Dermis microvascular lymphatic vessel endothelial cell (primary cell): Measurements from ENCODE around the gene TAP1. TPM values are rescaled to one million over a fixed set of nuclear protein-coding genes. Genes with fewer than 3 reads are reported as not detected.
"Not testable (repeated sequence)": the region's sequence is repeated elsewhere in the genome, so short reads cannot be mapped to it uniquely, and the experiment has no call there.

Experiments
- DNase-seq, 2 donors: peaks; one replicate each; pipeline versions ENCODE4 v3.0.0 to v3.0.0-alpha.2; 2010; ENCODE audit warnings: low read depth in 2 of 2
- total RNA-seq: library from RNA; depleted of rRNA; stranded (reverse); fragments of >200 nt; gene quantifications from 2 replicates; pipeline ENCODE4 v1.2.1, GENCODE V29; 2014

The TAP1 gene, protein sequence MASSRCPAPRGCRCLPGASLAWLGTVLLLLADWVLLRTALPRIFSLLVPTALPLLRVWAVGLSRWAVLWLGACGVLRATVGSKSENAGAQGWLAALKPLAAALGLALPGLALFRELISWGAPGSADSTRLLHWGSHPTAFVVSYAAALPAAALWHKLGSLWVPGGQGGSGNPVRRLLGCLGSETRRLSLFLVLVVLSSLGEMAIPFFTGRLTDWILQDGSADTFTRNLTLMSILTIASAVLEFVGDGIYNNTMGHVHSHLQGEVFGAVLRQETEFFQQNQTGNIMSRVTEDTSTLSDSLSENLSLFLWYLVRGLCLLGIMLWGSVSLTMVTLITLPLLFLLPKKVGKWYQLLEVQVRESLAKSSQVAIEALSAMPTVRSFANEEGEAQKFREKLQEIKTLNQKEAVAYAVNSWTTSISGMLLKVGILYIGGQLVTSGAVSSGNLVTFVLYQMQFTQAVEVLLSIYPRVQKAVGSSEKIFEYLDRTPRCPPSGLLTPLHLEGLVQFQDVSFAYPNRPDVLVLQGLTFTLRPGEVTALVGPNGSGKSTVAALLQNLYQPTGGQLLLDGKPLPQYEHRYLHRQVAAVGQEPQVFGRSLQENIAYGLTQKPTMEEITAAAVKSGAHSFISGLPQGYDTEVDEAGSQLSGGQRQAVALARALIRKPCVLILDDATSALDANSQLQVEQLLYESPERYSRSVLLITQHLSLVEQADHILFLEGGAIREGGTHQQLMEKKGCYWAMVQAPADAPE
- 30.7 and 40.7 TPM in 2 replicates for total RNA-seq

- DNase-seq: peak; percentile 83 to 94
These were observed at the start of gene TAP1, which contains the start of gene PSMB9 for GRCh38 chr6:32853541-32854375. TSS of gene TAP1 (minus strand) at chr6:32853704. CDS start at chr6:32853636, 68 bp downstream. TSS of gene PSMB9 (plus strand) at chr6:32854192. CDS start at chr6:32854230, 38 bp downstream.

GRCh38 chr6:32895006-32895345, 41.5 kb upstream of the TAP1 start:
- no peak for DNase-seq

GRCh38 chr6:32894085-32895005, 40.8 kb upstream of the TAP1 start:
- peak; percentile 80 to 92 for DNase-seq

- DNase-seq: peak in 1 of 2 donors; percentile 9
These were observed 37.3 kb upstream of the TAP1 start for GRCh38 chr6:32890831-32891230.

DNA sequence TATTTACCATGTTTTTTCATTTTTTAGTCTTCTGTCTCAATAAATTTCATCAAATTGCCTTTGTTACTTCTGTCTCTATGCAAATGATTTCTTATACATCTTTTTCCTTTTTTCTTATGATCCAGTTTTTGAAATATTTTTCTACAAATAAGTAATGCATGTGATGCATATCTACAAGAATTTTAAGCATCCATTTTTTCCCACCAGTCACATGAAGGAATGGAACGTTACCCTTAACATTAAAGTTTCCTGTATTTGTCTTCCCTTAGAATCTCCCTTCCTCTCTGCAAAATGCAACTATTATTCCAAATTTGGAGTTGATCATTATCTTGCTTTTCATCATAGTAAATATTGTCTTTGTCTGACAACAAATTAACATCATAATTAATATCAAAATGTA, 36.0 kb upstream of the TAP1 start:
- DNase-seq: no peak

DNA sequence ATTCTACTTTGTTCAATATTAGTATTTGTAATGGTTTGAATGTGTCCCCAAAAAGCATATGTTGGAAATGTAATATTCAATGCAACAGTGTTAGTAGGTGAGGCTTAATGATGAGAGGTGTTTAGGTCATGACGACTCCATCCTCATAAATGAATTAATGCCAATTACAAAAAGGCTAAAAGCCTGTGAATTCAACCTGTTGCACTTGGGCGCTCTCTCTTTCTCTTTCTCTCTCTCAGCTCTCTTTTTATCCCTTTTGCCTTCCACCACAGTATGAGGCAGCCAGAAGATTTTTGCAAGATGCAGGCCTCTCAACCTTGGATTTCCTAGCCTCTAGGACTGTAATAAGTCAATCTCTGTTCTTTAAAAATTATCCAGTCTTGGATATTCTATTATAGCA, 35.1 kb upstream of the TAP1 start:
- no peak for DNase-seq

DNA sequence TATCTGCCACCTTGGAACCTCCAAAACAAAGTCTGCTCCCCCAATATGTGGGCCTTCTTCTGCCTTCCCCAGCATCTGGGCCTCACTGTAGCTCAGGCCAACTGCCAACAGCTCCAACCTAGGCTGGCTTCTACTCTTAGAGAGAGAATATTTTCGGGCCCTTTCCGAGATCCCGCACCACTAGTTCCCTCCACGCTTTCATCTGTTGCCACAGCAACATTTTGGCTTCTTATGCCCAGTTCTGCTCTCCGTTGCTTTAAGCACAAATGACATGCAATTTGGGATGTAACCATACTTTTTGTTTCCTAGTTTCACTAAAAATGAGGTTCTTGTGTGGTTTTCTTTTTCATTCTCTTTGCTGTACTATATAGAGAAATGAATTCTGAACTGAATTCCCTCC, 34.1 kb upstream of the TAP1 start:
- DNase-seq: no peak

DNA sequence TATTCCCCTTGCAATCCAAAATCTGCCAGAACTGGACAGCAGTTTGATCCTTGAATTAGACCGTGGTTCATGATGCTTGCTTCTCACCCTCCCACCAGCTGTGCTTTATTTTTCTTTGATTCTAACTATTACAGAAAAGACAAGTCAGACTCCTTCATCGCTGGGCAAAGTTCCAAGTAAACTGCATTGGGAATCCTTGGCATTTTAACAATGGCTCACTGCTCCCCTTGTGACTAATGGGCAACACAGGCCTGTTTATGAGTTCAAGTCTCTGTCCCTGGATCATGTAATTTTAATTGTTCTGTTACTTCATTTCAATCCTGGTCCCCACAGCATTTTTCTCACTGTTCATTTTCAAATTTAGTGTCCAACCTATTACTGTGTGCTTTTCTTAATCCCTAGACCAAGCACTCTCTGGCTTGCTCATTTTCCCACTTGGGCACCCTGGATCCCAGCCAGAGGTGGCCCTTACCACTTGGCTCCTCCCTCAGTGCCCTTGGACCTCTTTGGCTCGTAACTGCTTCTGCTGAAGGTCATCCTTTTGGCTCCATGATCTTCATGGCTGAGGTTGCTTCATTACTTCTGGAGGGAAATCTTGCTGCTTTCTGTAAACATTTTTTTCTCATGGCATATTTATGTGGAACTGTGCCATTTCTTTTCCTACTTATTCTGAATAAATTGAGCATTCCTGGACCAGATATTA, 33.3 kb upstream of the TAP1 start:
- DNase-seq: peak in 1 of 2 donors; percentile 27

DNA sequence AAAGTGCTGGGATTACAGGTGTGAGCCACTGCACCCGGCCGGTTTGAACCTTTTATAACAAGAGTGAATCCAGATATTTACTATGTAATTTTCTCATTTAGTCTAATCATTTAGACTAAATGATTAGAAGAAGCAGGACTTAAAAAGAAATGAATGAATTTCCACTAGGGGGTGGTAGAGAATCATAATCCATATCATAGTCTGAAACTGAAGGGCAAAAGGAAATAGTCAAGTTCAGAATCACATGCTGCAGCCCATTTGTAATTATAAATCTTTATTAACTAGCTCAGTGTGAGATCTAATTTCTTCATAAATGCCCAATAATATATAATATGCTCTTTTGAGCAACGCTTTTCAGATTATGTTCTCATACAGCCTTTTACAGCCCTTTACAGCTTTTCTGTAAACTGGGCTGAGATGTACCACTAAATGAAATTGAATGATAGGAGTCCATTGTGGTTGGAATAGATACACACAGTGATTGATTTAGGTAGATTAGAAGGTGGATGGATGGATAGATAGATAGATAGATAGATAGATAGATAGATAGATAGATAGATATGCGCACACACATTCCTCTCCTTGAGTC, 32.3 kb upstream of the TAP1 start:
- DNase-seq: peak; percentile 75 to 76

GRCh38 chr6:32883789-32884188, 30.3 kb upstream of the TAP1 start:
- DNase-seq: no peak

DNA sequence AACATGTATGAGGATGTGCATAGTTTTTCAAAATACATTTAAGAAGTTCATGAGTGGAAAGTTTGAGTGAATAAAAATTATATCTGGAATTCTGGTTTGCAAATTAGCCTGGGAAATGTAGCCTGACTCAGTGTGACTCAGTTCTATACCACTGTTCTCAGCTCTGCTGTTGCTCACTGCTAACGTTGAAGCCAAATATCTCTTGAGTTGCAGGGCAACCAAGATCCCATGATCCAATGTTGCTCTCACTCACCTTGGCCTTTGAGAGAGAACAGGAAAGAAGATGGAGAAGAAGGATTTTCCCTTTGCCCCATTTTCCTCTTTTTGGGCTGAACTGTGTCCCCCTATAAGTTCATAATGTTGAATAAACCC, 29.4 kb upstream of the TAP1 start:
- no peak for DNase-seq

GRCh38 chr6:32880962-32881361, 27.5 kb upstream of the TAP1 start:
- not testable (repeated sequence) for DNase-seq

DNA sequence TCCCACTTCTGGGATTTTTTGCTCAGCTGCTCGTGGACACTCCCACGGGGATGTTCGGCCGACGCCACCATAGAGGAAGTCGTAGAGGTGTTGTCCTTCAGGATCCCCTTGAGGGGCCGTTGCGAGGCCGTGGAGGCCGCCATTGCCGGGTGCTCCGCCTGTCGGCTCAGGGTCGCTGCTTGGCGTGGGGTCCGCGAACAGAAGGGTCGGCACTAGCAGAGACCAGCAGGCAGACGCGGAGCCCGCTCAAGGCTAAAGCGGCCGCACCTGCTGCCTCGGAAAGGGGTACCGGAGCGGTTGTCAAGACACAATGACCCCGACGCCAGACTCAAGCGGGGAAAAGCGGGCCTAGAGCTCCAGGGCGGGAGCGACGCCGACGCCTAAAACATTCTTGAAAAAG, 26.2 kb upstream of the TAP1 start:
- DNase-seq: no peak

DNA sequence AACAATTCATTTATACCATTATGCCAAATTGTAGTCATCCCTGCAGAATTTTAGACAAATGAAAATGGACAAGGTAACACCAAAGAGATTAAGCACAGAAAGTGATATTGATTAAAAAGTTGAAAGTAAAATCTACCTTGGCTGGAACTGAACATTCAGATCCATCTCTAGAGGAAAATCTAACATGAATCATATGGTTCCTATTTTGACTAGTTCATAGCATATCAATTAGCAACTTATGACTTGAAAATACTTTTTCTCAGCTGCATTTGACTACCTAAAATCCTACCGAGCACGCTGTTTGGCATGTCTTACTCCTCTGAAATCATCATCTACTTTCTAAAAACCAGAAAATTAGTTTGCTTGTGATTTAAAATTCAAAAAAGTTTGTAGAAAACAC, 23.1 kb upstream of the TAP1 start:
- DNase-seq: no peak

DNA sequence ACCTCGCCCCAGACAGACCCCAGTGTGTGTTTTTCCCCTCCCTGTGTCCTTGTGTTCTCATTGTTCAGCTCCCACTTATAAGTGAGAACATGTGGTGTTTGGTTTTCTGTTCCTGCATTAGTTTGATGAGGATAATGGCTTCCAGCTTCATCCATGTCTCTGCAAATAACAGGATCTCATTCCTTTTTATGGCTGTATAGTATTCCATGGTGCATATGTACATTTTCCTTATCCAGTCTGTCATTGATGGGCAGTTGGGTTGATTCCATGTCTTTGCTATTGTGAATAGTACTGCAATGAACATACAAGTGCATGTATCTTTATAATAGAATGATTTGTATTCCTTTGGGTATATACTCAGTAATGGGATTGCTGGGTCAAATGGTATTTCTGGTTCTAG, 20.4 kb upstream of the TAP1 start:
- DNase-seq: not testable (repeated sequence)

DNA sequence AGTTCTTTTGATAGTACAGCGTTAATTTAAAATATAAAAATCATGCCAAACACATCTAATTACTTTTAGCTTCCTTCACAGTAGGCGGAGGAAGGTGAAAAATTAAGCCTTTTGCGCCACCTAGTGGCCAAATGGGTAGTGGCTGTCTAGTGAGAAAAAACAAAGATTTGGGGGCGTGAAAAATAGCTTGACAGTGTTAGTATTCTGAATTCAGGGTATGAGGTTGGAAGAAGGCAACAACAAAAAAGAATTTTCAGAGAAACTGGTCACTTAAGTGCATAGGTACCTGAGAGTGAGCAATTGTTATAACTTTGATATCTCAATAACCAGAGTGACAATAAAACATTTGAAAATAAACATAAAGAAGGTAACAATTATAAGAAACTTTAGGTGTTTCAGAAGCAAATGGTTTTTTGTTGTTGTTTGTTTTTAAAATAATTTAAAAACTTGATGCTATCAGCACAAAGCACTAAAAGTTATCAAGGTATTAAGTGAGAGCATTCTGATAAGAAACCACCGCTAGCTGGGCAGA, 14.8 kb upstream of the TAP1 start:
- peak; percentile 66 to 76 for DNase-seq

DNA sequence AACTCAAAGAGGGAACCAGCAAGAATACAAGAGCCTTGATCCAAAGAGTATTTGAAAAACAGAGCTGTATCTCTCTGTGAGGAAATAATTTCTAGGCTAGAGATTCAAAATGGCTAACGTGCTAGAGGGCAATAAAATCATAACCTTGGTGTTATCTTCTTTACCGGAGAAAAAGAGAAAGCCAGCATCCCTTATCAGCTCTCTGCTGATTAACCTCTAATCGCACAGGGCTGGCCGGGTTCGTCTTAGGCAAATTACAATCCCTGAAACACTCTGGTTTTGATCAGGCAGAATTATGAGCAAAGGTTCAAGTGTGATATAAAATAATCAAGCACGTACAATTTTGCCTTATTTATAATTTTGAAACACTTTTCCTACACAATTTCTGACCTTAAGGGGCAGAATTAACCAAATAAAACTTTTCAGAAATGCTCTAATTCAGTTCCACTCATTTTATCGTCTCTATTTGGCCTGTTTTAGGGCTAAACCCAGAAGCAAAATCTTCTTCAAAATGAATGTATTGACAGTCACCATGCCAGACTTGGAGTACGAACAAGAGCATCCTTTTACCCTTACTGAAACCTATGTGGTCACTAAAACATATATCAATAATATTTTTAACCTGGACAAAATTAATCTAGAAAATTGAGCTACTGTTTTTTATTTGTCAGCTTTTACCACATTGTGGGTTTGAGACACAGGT, 14.2 kb upstream of the TAP1 start:
- no peak for DNase-seq

GRCh38 chr6:32867022-32867477, 13.5 kb upstream of the TAP1 start:
- no peak for DNase-seq
